Activated T-helper 1 cell treated with anti-CD3 and anti-CD28 coated beads, Interleukin-12 subunit alpha, Interleukin-12 subunit beta, Interleukin-2, Interleukin-4 antibody, amounts not matched to agents 30 ng/mL and 10 ng/mL and 1 ng/mL, durations not matched to agents 14 hours and 24 hours and 36 hours (primary cell): ENCODE results near the gene HMGN4. TPM values are rescaled to one million over a fixed set of nuclear protein-coding genes. Genes with fewer than 3 reads are reported as not detected.

ENCODE experiments used
- DNase-seq: peaks from one replicate; pipeline ENCODE4 v3.0.0; 2021; ENCODE audit warnings: low spot score
- H3K27ac Mint-ChIP-seq: one replicate; pipeline ENCODE4 v1.8.0; 2021; ENCODE audit warnings: mild to moderate bottlenecking, mixed read lengths
- H3K27me3 Mint-ChIP-seq: one replicate; pipeline ENCODE4 v1.8.0; 2022; ENCODE audit warnings: mild to moderate bottlenecking, moderate library complexity, mixed read lengths; ENCODE audit not compliant: insufficient read depth
- H3K36me3 Mint-ChIP-seq: one replicate; pipeline ENCODE4 v1.8.0; 2021; ENCODE audit warnings: low read depth, mixed read lengths
- H3K4me1 Mint-ChIP-seq: one replicate; pipeline ENCODE4 v1.8.0; 2021; ENCODE audit warnings: low read depth, mixed read lengths
- H3K4me3 Mint-ChIP-seq: one replicate; pipeline ENCODE4 v1.8.0; 2021; ENCODE audit warnings: mild to moderate bottlenecking, moderate library complexity, mixed read lengths
- H3K9me3 Mint-ChIP-seq: one replicate; pipeline ENCODE4 v1.8.0; 2021; ENCODE audit warnings: mixed read lengths
- intact Hi-C: fragments of 100-400 bp; cut with micrococcal nuclease; formaldehyde crosslinking; loops from one replicate; pipeline ENCODE4 v1.15.1; 2024
- total RNA-seq: library from RNA; stranded (reverse); gene quantifications from 2 replicates; pipeline ENCODE4 v1.2.3, GENCODE V29; 2022

HMGN4 gene
- total RNA-seq, 1 donor from 2014 or later, result 77.6 TPM

DNA sequence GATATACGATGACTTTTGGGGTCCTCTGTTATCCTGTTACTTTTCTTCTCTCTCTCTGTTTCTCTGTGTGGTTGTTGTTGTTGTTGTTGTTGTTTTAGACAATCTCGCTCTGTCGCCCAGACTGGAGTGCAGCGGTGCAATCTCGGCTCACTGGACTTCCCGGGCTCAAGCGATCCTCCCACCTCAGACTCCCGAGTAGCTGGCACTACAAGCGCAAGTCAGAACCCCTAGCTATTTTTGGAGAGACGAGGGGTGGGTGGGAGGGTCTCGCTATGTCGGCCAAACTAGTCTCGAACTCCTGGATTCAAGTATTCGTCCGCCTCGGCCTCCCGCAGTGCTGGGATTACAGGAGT, 39.5 kb downstream of the HMGN4 start:
- no peaks in the 10 kb centered on the region for H3K36me3 Mint-ChIP-seq
- H3K4me1 Mint-ChIP-seq, result peaks cover 37% of the 10 kb centered on the region
- peak overlapping the region; percentile 84 for H3K4me3 Mint-ChIP-seq
- H3K27ac Mint-ChIP-seq, result peak overlapping the region; percentile 83
- H3K9me3 Mint-ChIP-seq, result peaks cover 16% of the 10 kb centered on the region
- intact Hi-C loops, result loop anchor here (1.0 kb wide), 2 partner anchors 9 to 19 kb away; partner anchors contain the start of gene ABT1
- DNase-seq, result no peak
- peaks cover 19% of the 10 kb centered on the region for H3K27me3 Mint-ChIP-seq

DNA sequence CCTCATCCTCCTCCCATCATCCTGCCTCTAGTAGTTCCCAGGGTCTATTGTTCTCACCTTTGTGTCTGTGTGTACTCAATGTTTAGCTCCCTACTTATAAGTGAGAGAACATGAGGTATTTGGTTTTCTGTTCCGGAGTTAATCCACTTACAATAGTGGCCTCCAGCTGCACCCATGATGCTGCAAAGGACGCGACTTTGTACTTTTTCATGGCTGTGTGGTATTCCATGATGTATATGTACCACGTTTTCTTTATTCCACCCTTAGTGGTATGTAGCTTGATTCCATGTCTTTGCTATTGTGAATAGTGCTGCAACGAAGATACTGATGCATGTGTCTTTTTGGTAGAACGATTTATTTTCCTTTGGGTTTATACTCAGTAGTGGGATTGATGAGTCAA, 40.1 kb downstream of the HMGN4 start:
- H3K27ac Mint-ChIP-seq, result no peak overlapping the region
- no peaks in the 10 kb centered on the region for H3K36me3 Mint-ChIP-seq
- H3K4me3 Mint-ChIP-seq, result no peak overlapping the region
- peaks cover 16% of the 10 kb centered on the region for H3K9me3 Mint-ChIP-seq
- intact Hi-C loops, result no loop called here
- DNase-seq, result no peak
- H3K27me3 Mint-ChIP-seq, result peaks cover 24% of the 10 kb centered on the region
- H3K4me1 Mint-ChIP-seq, result peaks cover 33% of the 10 kb centered on the region

GRCh38 chr6:26578741-26579140, 40.6 kb downstream of the HMGN4 start:
- Mint-ChIP-seq H3K4me1 (peaks cover 30% of the 10 kb centered on the region), H3K4me3 (peak overlapping the region; percentile 36), H3K9me3 (peaks cover 16% of the 10 kb centered on the region), H3K27ac (no peak overlapping the region), H3K36me3 (no peaks in the 10 kb centered on the region), H3K27me3 (peaks cover 28% of the 10 kb centered on the region)
- no peak for DNase-seq
- intact Hi-C loops, result no loop called here

GRCh38 chr6:26581164-26581915, 43.2 kb downstream of the HMGN4 start:
- peak overlapping the region; percentile 6 for H3K27ac Mint-ChIP-seq
- no peak for DNase-seq
- peaks cover 29% of the 10 kb centered on the region for H3K27me3 Mint-ChIP-seq
- no peak overlapping the region for H3K4me3 Mint-ChIP-seq
- H3K4me1 Mint-ChIP-seq, result peaks cover 23% of the 10 kb centered on the region
- intact Hi-C loops, result loop anchor here (1.0 kb wide), 1 partner anchor 11 kb away; no protein-coding TSS in a partner anchor
- peaks cover 16% of the 10 kb centered on the region for H3K9me3 Mint-ChIP-seq
- no peaks in the 10 kb centered on the region for H3K36me3 Mint-ChIP-seq

DNA sequence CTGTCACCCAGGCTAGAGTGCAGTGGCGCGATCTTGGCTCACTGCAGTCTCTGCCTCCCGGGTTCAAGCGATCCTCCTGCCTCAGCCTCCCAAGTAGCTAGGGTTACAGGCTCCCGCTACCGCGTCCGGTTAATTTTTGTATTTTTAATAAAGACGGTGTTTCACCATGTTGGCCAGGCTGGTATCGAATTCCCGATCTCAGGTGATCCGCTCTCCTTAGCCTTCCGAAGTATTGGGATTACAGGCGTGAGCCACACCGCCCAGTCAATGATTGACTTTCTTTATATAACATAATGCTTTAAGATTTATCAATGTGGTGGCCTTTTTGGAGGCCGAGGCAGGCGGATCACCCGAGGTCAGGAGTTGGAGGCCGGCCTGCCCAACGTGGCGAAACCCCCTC, 50.8 kb downstream of the HMGN4 start:
- no peaks in the 10 kb centered on the region for H3K36me3 Mint-ChIP-seq
- no peak for DNase-seq
- H3K4me3 Mint-ChIP-seq, result no peak overlapping the region
- peaks cover 46% of the 10 kb centered on the region for H3K27me3 Mint-ChIP-seq
- intact Hi-C loops, result no loop called here
- peaks cover under 1% of the 10 kb centered on the region for H3K4me1 Mint-ChIP-seq
- H3K9me3 Mint-ChIP-seq, result no peaks in the 10 kb centered on the region
- no peak overlapping the region for H3K27ac Mint-ChIP-seq

DNA sequence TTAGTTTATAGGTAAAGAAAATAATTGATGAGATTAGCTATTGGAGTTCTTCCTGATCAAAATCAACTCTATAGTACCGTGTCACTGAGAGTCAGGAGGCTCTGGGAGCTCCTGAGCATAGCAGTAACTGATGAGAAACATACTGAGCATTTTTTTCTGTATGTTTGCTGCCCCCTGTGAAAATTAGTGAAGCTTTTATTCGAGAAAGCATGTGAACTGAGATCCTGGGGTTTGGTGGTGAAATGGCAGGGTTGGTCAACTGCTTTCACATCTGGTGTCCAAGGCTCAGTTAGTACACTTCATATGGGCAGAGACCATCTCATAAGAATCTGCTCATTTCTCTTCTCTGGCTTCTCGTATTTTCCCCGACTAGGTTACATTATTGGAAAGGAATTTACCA, 54.5 kb downstream of the HMGN4 start:
- H3K4me1 Mint-ChIP-seq, result peaks cover 12% of the 10 kb centered on the region
- H3K27me3 Mint-ChIP-seq, result peaks cover 49% of the 10 kb centered on the region
- peaks cover 2% of the 10 kb centered on the region for H3K36me3 Mint-ChIP-seq
- no peak overlapping the region for H3K27ac Mint-ChIP-seq
- intact Hi-C loops, result loop anchor here (1.0 kb wide), 1 partner anchor 11 kb away; no protein-coding TSS in a partner anchor
- no peak overlapping the region for H3K4me3 Mint-ChIP-seq
- DNase-seq, result no peak
- no peaks in the 10 kb centered on the region for H3K9me3 Mint-ChIP-seq

DNA sequence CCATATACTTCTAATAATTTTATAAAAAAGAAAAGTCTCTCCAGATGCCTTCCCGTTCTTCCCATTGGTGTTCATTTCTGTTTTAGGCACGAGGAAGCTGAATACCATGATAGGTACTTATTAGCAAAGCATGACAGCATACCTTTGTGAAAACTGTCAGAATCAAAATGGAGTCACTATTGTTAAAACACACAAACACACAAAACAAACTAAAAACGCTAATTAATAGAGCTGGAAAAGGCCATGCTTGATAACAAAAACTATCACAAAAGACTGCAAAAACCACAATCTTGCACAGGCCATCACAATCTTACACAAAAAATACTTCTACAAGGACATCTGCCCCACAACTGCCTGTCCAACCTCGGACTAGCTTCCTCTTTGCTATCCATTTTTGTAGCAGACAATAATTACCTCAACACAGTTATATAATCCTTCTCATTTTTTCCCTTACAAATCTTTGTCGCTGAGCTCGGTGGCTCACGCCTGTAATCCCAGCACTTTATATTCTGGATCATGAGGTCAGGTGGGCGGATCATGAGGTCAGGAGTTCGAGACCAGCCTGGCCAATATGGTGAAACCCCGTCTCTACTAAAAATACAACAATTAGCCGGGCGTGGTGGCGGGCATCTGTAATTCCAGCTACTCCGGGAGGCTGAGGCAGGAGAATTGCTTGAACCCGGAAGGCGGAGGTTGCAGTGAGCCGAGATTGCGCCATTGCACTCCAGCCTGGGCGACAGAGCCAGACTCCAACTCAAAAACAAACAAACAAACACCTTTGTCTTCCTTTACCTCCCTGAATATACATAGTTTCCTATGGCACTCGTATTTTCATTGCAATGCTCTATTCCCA, 55.3 kb downstream of the HMGN4 start:
- peaks cover 49% of the 10 kb centered on the region for H3K27me3 Mint-ChIP-seq
- peaks cover 8% of the 10 kb centered on the region for H3K36me3 Mint-ChIP-seq
- H3K27ac Mint-ChIP-seq, result no peak overlapping the region
- H3K4me3 Mint-ChIP-seq, result no peak overlapping the region
- H3K4me1 Mint-ChIP-seq, result peaks cover 20% of the 10 kb centered on the region
- H3K9me3 Mint-ChIP-seq, result no peaks in the 10 kb centered on the region
- no peak for DNase-seq
- intact Hi-C loops, result no loop called here

DNA sequence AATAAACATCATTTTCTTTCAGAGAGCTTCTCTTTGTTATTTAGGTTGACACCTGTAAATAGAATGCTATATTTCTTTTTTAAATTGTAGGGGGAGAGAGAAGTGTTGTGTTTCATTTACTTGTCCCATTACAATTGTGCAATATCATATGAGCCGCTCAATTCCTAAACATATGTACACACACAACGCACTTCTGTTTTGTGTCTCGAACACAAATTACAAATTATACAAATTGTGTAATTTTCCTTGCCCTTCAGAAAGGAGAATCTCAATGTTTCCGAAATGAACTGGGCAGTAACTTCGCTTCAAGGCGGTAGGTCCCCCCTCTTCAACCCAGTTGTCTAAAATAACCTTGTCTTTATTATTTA, 55.9 kb downstream of the HMGN4 start:
- no peak overlapping the region for H3K4me3 Mint-ChIP-seq
- H3K27ac Mint-ChIP-seq, result no peak overlapping the region
- peaks cover 46% of the 10 kb centered on the region for H3K27me3 Mint-ChIP-seq
- peaks cover 11% of the 10 kb centered on the region for H3K36me3 Mint-ChIP-seq
- no peak for DNase-seq
- peaks cover 23% of the 10 kb centered on the region for H3K4me1 Mint-ChIP-seq
- intact Hi-C loops, result no loop called here
- H3K9me3 Mint-ChIP-seq, result no peaks in the 10 kb centered on the region

- DNase-seq, result no peak
- H3K9me3 Mint-ChIP-seq, result no peaks in the 10 kb centered on the region
- peak overlapping the region; percentile 15 for H3K27ac Mint-ChIP-seq
- H3K4me3 Mint-ChIP-seq, result no peak overlapping the region
- intact Hi-C loops, result loop anchor here (1.0 to 5.0 kb wide), 4 partner anchors 23 to 1297 kb away; partner anchors contain the start of gene ZNF184
- H3K27me3 Mint-ChIP-seq, result peaks cover 41% of the 10 kb centered on the region
- H3K4me1 Mint-ChIP-seq, result peaks cover 32% of the 10 kb centered on the region
- peaks cover 18% of the 10 kb centered on the region for H3K36me3 Mint-ChIP-seq
Measured at GRCh38 chr6:26594730-26595632, 56.8 kb downstream of the HMGN4 start.

DNA sequence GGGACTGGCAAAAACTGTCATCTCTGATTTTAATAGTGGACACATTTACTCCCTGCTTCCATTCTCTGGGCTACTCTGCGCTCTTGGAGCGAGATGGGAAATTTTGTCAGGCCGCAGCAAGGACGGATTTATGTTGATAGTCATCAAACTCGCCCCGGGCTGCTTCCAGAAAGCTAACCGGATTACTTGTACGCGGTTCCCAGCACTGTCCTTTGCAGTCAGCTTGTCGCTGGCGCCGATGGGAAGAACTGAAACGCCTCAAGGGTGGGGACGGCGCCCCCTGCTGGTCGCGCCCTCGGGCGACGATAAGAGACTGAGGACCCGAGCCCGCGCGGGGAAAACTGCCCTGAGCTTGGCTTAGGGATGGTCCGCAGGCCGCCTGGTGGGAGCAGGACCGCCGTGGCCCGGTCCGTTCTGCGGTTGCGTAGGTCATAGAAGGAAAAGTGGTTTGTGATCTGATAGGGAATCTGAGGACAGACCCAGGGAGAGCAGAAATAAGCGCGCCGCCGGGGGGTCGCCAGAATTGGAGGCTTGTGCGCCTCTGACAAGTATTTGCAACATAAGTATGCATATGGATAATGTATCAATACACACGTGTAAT, 57.6 kb downstream of the HMGN4 start:
- no peak overlapping the region for H3K4me3 Mint-ChIP-seq
- no peak overlapping the region for H3K27ac Mint-ChIP-seq
- intact Hi-C loops, result loop anchor here (1.0 to 5.0 kb wide), 14 partner anchors 18 to 1297 kb away; partner anchors contain the start of genes ZNF184 and ZNF322
- peaks cover 20% of the 10 kb centered on the region for H3K36me3 Mint-ChIP-seq
- H3K27me3 Mint-ChIP-seq, result peaks cover 35% of the 10 kb centered on the region
- DNase-seq, result peak; percentile 82
- peaks cover 38% of the 10 kb centered on the region for H3K4me1 Mint-ChIP-seq
- no peaks in the 10 kb centered on the region for H3K9me3 Mint-ChIP-seq
